Dendritic cell treated with granulocyte-macrophage colony-stimulating factor and Interleukin-4, amounts not matched to agents 40 ng/mL and 50 ng/mL, for 4 days (primary cell): ENCODE data around the gene BDNF.
"Not testable (repeated sequence)": the region's sequence is repeated elsewhere in the genome, so short reads cannot be mapped to it uniquely, and the experiment has no call there.

Experiments used
- H3K27ac Mint-ChIP-seq: one replicate; pipeline ENCODE4 v1.8.0; 2022; ENCODE audit warnings: mild to moderate bottlenecking, mixed read lengths
- H3K27me3 Mint-ChIP-seq: one replicate; pipeline ENCODE4 v1.8.0; 2022; ENCODE audit warnings: mild to moderate bottlenecking, mixed read lengths
- H3K36me3 Mint-ChIP-seq: one replicate; pipeline ENCODE4 v1.8.0; 2022; ENCODE audit warnings: low read depth, mixed read lengths
- H3K4me1 Mint-ChIP-seq: one replicate; pipeline ENCODE4 v1.8.0; 2022; ENCODE audit warnings: low read depth, mixed read lengths
- H3K4me3 Mint-ChIP-seq: one replicate; pipeline ENCODE4 v1.8.0; 2022; ENCODE audit warnings: mild to moderate bottlenecking, moderate library complexity, mixed read lengths
- H3K9me3 Mint-ChIP-seq: one replicate; pipeline ENCODE4 v1.8.0; 2022; ENCODE audit warnings: mixed read lengths
- intact Hi-C: fragments of 100-400 bp; cut with micrococcal nuclease; formaldehyde crosslinking; loops from one replicate; pipeline ENCODE4 v1.15.0; 2022

Gene BDNF

DNA sequence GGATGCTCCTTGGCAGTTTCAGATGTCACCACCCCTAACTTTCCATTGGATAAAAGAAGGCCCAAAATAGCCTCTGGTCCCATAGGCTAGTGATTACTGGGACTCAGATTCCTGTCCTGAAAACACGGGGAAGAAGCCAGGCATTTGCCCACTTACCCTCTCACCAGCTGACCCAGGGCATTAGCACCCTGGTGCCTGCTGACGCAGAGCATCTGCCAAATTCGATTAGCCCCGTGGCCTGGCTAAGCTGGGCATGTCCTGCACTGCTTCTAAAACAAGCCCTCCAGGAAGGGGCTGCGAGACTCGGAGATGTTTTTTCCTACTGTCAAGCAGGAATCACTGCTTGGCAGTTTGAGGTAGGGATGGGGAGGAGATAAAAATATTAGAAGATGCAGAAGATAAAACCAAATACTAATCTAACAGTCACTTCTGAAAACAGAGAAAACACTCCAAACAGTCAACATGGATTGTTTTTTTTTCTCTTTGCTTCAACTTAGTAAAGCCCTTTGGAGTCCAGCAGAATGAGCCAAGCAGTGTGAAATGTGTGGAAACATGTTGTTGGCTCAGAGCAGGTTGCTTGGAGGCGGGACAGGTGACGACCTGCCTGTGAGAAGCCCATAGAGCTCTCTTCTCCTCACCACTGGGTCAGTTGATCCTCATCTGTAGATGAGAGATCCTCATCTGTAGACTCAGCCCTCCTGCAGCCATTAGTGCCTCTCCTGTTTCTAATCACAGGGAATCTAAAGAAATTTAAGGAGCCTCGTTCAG lies 54.0 kb downstream of the BDNF start:
- Mint-ChIP-seq H3K4me3 (no peak overlapping the region), H3K4me1 (no peaks in the 10 kb centered on the region), H3K27ac (no peak overlapping the region), H3K9me3 (no peaks in the 10 kb centered on the region), H3K27me3 (no peaks in the 10 kb centered on the region), H3K36me3 (no peaks in the 10 kb centered on the region)
- intact Hi-C loops, result no loop called here

DNA sequence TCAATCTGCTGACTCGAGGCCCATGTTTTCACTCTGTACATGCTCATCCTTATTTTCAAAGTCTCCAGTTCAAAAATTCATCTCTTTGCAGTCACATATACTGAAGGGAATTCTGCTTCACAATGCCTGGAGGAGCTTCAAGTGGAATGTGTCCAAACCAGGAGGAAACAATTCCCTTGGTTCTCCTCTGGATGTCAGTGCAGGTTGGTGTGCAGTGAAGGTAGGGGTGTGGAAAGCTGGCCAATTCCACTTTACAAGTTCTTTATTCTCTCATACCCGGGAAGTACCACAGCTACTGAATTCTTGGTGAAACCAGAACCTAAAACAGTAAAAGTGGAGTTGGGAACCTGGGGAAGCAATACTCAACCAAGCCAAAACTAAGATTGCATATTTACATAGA lies 57.3 kb downstream of the BDNF start:
- H3K27ac Mint-ChIP-seq, result no peak overlapping the region
- no peaks in the 10 kb centered on the region for H3K4me1 Mint-ChIP-seq
- H3K9me3 Mint-ChIP-seq, result peaks cover 7% of the 10 kb centered on the region
- intact Hi-C loops, result no loop called here
- H3K36me3 Mint-ChIP-seq, result no peaks in the 10 kb centered on the region
- no peaks in the 10 kb centered on the region for H3K27me3 Mint-ChIP-seq
- H3K4me3 Mint-ChIP-seq, result no peak overlapping the region

- no peaks in the 10 kb centered on the region for H3K36me3 Mint-ChIP-seq
- intact Hi-C loops, result no loop called here
- H3K9me3 Mint-ChIP-seq, result peaks cover 21% of the 10 kb centered on the region
- no peaks in the 10 kb centered on the region for H3K27me3 Mint-ChIP-seq
- H3K27ac Mint-ChIP-seq, result no peak overlapping the region
- H3K4me1 Mint-ChIP-seq, result no peaks in the 10 kb centered on the region
- no peak overlapping the region for H3K4me3 Mint-ChIP-seq
These were observed 59.3 kb downstream of the BDNF start for GRCh38 chr11:27640954-27641353.

DNA sequence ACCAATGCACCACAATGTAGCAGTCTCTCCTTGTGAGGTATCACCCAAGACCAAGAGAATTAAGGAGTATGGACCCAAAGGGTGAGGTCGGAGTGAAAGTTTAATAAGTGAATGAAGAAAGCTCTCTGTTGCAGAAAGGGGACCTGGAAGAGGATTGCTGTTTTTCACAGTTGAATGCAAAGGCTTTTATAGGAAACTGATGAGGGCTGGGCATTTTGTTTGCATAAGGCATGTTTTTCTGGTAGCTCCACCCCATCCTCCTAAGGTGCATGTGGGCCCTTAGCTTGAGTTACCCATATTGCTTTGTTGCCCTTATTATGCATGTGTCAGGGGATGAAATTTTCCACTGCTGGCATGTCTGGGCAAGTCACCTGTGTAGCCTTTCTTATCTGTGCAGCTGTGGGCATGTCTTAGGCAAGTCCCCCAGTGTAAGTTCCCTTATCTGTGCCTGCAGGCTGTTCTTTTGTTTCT lies 64.7 kb downstream of the BDNF start:
- no peak overlapping the region for H3K4me3 Mint-ChIP-seq
- intact Hi-C loops, result no loop called here
- H3K9me3 Mint-ChIP-seq, result peaks cover 59% of the 10 kb centered on the region
- H3K4me1 Mint-ChIP-seq, result no peaks in the 10 kb centered on the region
- no peaks in the 10 kb centered on the region for H3K27me3 Mint-ChIP-seq
- H3K27ac Mint-ChIP-seq, result no peak overlapping the region
- no peaks in the 10 kb centered on the region for H3K36me3 Mint-ChIP-seq

DNA sequence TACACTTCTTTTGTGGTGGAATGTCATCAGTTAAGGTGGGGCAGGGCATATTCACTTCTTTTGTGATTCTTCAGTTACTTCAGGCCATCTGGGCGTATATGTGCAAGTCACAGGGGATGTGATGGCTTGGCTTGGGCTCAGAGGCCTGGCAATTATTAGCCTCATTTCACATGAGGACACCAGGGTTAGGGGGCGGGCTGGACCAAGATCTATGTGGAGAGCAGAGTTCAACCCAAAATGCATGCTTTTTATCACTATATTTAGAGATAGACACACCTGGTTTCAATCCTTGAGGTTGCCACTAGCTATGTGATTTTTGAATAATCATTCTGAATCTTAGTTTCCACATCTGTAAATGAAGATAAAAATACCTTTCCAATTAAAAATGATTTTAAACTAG lies 65.5 kb downstream of the BDNF start:
- H3K36me3 Mint-ChIP-seq, H3K4me3 Mint-ChIP-seq, intact Hi-C loops, H3K27ac Mint-ChIP-seq, H3K4me1 Mint-ChIP-seq, H3K27me3 Mint-ChIP-seq: not testable (repeated sequence)
- peaks cover 63% of the 10 kb centered on the region for H3K9me3 Mint-ChIP-seq

DNA sequence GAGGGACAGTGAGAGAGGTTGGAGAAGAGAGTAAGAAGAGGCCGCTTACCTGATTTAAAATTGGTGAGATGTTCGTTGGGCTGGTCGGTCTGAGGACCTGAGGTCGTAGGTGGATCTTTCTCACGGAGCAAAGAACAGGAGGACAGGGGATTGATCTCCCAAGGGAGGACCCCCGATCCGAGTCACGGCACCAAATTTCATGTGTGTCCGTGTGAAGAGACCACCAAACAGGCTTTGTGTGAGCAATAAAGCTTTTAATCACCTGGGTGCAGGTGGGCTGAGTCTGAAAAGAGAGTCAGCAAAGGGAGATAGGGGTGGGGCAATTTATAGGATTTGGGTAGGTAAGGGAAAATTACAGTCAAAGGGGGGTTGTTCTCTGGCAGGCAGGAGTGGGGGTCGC lies 66.0 kb downstream of the BDNF start:
- H3K27me3 Mint-ChIP-seq, intact Hi-C loops, H3K4me3 Mint-ChIP-seq, H3K36me3 Mint-ChIP-seq, H3K27ac Mint-ChIP-seq, H3K4me1 Mint-ChIP-seq: not testable (repeated sequence)
- peaks cover 68% of the 10 kb centered on the region for H3K9me3 Mint-ChIP-seq

DNA sequence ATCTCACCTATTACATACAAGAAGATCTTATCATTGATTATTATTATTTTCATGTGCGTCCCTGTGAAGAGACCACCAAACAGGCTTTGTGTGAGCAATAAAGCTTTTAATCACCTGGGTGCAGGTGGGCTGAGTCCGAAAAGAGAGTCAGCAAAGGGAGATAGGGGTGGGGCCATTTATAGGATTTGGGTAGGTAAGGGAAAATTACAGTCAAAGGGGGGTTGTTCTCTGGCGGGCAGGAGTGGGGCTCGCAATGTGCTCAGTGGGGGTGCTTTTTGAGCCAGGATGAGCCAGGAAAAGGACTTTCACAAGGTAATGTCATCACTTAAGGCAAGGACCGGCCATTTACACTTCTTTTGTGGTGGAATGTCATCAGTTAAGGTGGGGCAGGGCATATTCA lies 71.2 kb downstream of the BDNF start:
- H3K4me3 Mint-ChIP-seq, H3K27me3 Mint-ChIP-seq, H3K27ac Mint-ChIP-seq, H3K36me3 Mint-ChIP-seq, intact Hi-C loops, H3K4me1 Mint-ChIP-seq: not testable (repeated sequence)
- H3K9me3 Mint-ChIP-seq, result peaks cover 45% of the 10 kb centered on the region

- Mint-ChIP-seq H3K36me3 (no peaks in the 10 kb centered on the region), H3K27me3 (no peaks in the 10 kb centered on the region), H3K4me3 (no peak overlapping the region), H3K4me1 (no peaks in the 10 kb centered on the region), H3K9me3 (peaks cover 35% of the 10 kb centered on the region), H3K27ac (no peak overlapping the region)
- intact Hi-C loops, result no loop called here
These were observed 72.3 kb downstream of the BDNF start for GRCh38 chr11:27627979-27628378.

GRCh38 chr11:27626938-27627586 lies 73.2 kb downstream of the BDNF start:
- H3K4me3 Mint-ChIP-seq, result no peak overlapping the region
- H3K9me3 Mint-ChIP-seq, result peaks cover 26% of the 10 kb centered on the region
- no peaks in the 10 kb centered on the region for H3K4me1 Mint-ChIP-seq
- H3K27me3 Mint-ChIP-seq, result no peaks in the 10 kb centered on the region
- H3K36me3 Mint-ChIP-seq, result no peaks in the 10 kb centered on the region
- intact Hi-C loops, result no loop called here
- no peak overlapping the region for H3K27ac Mint-ChIP-seq

DNA sequence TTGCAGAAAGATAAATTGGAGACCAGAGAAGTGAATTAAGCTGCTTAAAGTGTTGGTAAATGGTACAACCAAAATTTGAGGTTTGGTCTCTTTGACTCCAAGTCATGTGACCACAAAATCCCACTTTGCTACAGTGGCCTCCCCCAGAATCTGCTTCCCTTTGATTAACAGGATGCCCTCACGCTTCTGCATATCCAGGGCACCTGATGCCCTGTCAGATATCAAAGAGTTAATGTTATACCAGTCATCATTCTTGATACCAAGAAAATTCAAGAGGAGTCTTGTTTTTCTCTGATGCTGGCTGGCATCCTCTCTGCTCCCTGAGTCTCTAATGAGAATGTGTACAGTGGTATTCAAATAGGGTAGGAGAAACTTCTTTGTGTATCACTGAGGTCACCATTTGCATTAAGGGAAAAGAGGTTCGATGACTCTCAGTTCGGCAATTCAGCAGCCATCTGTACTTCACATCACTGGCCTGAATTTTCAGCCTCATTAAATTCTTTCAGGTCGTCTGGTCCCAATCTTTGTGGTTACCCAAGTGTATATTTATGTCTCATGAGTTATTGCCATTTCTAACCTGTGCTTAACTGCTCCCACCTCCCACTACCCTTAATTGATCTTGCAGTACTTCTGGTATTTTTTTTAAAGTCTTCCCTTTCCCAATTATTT lies 73.9 kb downstream of the BDNF start:
- Mint-ChIP-seq H3K27me3 (no peaks in the 10 kb centered on the region), H3K27ac (no peak overlapping the region), H3K4me1 (no peaks in the 10 kb centered on the region), H3K36me3 (no peaks in the 10 kb centered on the region), H3K4me3 (no peak overlapping the region), H3K9me3 (peaks cover 19% of the 10 kb centered on the region)
- intact Hi-C loops, result no loop called here

DNA sequence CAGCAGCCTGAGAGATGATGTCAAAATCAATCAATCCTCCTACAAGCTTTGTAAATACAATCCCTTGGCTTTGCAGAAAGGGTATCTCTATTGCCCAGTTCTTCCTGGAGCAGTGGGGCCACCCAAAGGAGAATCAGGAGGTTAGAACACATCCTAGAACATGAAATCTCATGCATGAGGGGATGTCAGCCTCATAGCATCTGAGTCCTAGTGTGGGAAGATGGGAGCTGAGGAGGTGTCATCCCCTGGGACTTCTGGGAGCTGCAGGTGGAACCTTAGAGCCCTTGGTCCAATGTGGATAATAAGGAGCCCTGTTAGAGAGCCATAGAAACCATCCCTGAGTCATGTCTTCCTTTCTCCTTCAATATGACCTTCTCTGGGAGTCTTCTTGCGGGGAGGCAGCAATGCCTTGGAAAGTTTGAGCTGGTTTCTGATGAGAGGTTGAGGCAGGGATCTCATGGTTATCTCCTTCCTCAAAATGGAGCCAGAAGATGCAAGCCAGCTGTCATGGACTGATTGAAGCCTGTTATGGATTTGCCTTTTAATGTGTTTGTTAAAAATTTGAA lies 74.8 kb downstream of the BDNF start:
- intact Hi-C loops, result no loop called here
- Mint-ChIP-seq H3K4me1 (no peaks in the 10 kb centered on the region), H3K4me3 (no peak overlapping the region), H3K27ac (no peak overlapping the region), H3K27me3 (no peaks in the 10 kb centered on the region), H3K36me3 (no peaks in the 10 kb centered on the region), H3K9me3 (peaks cover 9% of the 10 kb centered on the region)

DNA sequence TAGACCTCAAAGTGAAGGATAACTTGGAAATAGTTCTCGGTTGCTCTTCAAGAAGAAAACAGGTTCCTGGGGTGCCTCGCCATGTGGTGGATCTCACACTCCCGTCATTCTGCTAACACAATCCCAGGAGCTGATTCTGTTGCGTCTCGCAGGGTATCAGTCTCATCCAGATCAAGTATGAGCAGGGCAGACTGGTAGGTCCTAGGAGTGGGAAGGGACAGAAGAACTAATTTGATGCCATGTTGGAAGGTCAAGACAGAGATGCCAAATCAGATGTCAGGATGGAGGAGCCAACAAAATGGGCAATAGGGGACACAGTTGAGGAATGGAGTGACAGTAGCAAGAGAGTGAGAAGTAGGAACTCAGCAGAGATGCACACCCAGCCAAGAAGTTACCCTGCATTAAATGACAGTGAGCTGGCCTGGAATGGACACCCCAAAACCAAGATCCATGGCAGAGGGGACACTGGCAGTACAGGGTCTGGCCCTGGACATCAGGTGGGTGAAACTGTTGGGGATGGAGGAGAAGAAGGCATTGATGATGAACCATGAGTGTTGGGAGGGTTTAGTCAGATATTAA lies 76.2 kb downstream of the BDNF start:
- Mint-ChIP-seq H3K27me3 (no peaks in the 10 kb centered on the region), H3K4me3 (no peak overlapping the region), H3K4me1 (no peaks in the 10 kb centered on the region), H3K27ac (no peak overlapping the region), H3K36me3 (no peaks in the 10 kb centered on the region), H3K9me3 (peaks cover under 1% of the 10 kb centered on the region)
- intact Hi-C loops, result no loop called here

- H3K27ac Mint-ChIP-seq, result no peak overlapping the region
- H3K4me1 Mint-ChIP-seq, result no peaks in the 10 kb centered on the region
- H3K9me3 Mint-ChIP-seq, result no peaks in the 10 kb centered on the region
- intact Hi-C loops, result no loop called here
- H3K4me3 Mint-ChIP-seq, result no peak overlapping the region
- no peaks in the 10 kb centered on the region for H3K27me3 Mint-ChIP-seq
- no peaks in the 10 kb centered on the region for H3K36me3 Mint-ChIP-seq
These were observed 77.5 kb downstream of the BDNF start for GRCh38 chr11:27622541-27623300.
